AG08395 (cell line): ENCODE data around the gene RAD18.

Source experiments
- DNase-seq: peaks from one replicate; pipeline ENCODE4 v3.0.0; 2012; ENCODE audit warnings: mixed read lengths, low spot score

Gene RAD18

DNA sequence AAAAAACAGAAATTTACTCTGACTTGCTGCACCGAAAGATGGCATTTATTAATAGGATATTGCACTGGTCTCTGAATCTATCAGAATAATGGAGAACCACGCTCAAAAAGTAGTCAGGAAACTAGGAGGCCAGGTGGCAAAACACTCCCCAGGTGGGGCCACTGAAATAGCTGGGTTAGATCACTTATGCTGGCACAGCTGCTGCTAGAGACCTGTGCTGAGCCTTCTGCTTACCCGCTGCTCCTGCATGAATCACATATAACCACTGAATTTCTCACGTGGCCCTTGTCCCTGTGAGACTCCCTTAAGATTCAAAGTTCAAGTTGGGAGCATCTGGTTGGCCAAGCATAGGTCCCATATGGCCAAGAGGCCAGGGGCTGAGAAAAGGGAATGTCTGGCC lies 127.9 kb downstream of the RAD18 start:
- no peak for DNase-seq

DNA sequence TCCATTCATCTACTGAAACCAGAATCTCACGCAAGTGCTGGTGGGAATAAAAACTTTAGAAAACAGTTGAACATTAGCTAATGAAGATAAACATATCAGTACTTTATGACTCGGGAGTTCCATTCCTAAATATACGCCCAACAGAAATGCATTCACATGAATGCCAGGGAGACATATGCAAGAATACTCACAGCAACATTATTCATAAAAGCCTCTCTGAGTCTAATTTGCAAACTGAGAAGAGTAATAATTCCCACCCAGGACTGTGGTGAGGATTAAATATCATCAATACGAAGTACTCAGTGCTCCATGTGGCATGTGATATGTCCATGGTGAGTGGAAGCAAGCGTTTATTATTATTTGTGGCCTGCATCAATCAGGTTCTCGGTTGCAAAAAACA lies 128.3 kb downstream of the RAD18 start:
- DNase-seq: no peak

GRCh38 chr3:8827641-8828040 lies 135.6 kb downstream of the RAD18 start:
- DNase-seq: no peak
